CD4-positive, alpha-beta T cell treated with Interleukin-1 beta for 1 hour (primary cell): ENCODE data around the gene STXBP3.

Experiments used
- DNase-seq, 2 donors: peaks; one replicate each; pipeline ENCODE4 v3.0.0-alpha.2; 2020 to 2022

STXBP3 gene

GRCh38 chr1:108845991-108846390, 99.5 kb downstream of the STXBP3 start:
- no peak for DNase-seq

- no peak for DNase-seq
Observed at GRCh38 chr1:108847494-108847893, 101.0 kb downstream of the STXBP3 start.

GRCh38 chr1:108848806-108849205, 102.3 kb downstream of the STXBP3 start:
- DNase-seq = no peak

DNA sequence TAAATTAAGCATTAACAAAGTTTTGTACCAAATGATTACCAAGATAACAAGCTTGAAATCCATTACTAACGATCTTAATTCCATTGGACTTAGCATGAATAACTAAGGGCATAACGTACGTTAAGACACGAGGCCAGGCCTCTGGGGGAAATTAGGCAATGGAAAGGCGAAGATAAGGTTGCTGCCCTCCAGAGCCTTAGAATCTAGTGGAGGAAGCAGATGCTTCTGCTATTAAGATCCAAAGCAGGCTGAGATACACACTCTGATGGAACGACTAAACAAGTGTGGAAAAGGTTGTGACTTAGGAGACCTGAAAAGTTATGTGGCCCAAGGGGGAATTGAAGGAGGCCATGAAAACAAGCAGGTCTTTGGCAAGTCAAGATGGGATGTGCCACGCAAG, 104.5 kb downstream of the STXBP3 start:
- DNase-seq = no peak

DNA sequence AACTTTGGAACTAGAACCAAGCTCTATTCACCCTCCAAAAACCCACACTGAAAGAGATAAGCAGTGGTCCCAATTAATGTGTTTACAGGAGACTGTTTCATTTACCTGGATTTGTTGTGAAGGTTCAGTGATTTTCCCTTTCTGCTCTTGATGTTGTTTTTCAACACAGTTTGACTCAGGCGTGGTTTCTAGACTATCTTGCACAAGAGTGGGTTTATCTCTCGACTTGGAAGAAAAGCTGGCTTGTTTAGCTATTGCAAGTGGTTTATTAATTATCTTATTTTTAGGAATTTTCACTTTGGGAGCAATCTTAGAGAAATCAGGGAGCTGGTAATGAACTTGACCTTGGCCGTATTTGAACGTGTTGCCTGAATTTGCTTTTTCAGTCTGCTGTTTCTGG, 105.1 kb downstream of the STXBP3 start:
- no peak for DNase-seq

- no peak for DNase-seq
Observed at GRCh38 chr1:108852221-108852975, 105.9 kb downstream of the STXBP3 start.

- no peak for DNase-seq
Observed at GRCh38 chr1:108854221-108855019, 107.9 kb downstream of the STXBP3 start.

DNA sequence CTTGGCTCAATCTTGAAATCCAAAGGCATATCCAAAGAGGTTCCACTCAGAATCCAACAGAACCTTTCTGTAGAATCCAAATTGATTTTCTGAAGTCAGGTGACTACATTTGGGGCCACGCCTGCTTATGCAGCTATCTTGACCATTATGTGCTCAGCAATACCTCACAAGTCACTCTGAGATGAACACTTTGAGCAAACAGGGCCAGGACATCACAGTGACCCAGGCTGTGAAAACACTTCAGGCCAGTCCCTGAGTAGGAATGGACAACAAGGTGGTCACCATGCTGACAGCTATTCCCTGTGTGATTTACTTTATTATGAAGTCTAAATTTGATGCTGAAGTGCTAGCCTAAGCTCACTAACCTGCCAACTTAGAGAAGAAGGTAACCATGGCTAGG, 110.5 kb downstream of the STXBP3 start, which contains the start of gene AKNAD1:
TSS of gene AKNAD1 (minus strand) at position 101 of the 400 bp plus-strand sequence. CDS start 4,430 bp downstream, outside the sequence.
- DNase-seq = no peak

GRCh38 chr1:108858230-108858950, 111.9 kb downstream of the STXBP3 start:
- no peak for DNase-seq
